ENCODE data around the gene CDCA7.

CDCA7 gene

GRCh38 chr2:173350383-173350782 is 4.3 kb upstream of the CDCA7 start:
- Histone ChIP-seq H2AFZ (ENCODE audit: low read length) (no peak overlapping the region; the same call in 1 of the 2 replicates), H3K4me1 (ENCODE audit: insufficient read depth, low read length, severe bottlenecking) (peaks cover 51% of the 10 kb centered on the region), H3F3A (ENCODE audit: insufficient read depth, low read length) (0 out of 2 replicates have a peak, but pooled peaks cover 9% of the 10 kb centered on the region), H3K4me3 (ENCODE audit: low read depth, low read length, poor library complexity, severe bottlenecking) (no peak overlapping the region), H3K9ac (ENCODE audit: low read length) (no peak overlapping the region), H3K9me3 (ENCODE audit: low read length) (peaks cover 11% of the 10 kb centered on the region), H3K9me2 (ENCODE audit: low read depth, low read length) (no peaks in the 10 kb centered on the region), H3K4me2 (ENCODE audit: low read length) (no peak overlapping the region; the same call in 1 of the 2 replicates), H4K20me1 (ENCODE audit: insufficient read depth, low read length) (no peaks in the 10 kb centered on the region), H3K79me2 (ENCODE audit: insufficient read depth, low read length) (peaks cover 5% of the 10 kb centered on the region; the same call in 1 of the 2 replicates), H3K27ac (ENCODE audit: low read depth, low read length, poor library complexity, severe bottlenecking) (peak overlapping the region; percentile 85), H3K36me3 (ENCODE audit: insufficient read depth, low read length) (peaks cover 5% of the 10 kb centered on the region), H3K27me3 (ENCODE audit: insufficient read depth, low read length) (no peaks in the 10 kb centered on the region)
- TF ChIP-seq CTCF (IDR thresholded peaks at IDR 0.05; ENCODE audit: low read length) (no peak), EZH2 (IDR thresholded peaks at IDR 0.05; ENCODE audit: borderline replicate concordance, low read length) (no peak)

GRCh38 chr2:173351879-173352278 is 2.8 kb upstream of the CDCA7 start:
- H3F3A ChIP-seq (ENCODE audit: insufficient read depth, low read length): 0 out of 2 replicates have a peak, but pooled peaks cover 9% of the 10 kb centered on the region
- peak overlapping the region; percentile 88; the same call in 1 of the 2 replicates for H3K4me2 ChIP-seq (ENCODE audit: low read length)
- peaks cover 58% of the 10 kb centered on the region for H3K4me1 ChIP-seq (ENCODE audit: insufficient read depth, low read length, severe bottlenecking)
- TF ChIP-seq CTCF (IDR thresholded peaks at IDR 0.05; ENCODE audit: low read length) (no peak), EZH2 (IDR thresholded peaks at IDR 0.05; ENCODE audit: borderline replicate concordance, low read length) (no peak)
- H3K4me3 ChIP-seq (ENCODE audit: low read depth, low read length, poor library complexity, severe bottlenecking): no peak overlapping the region
- peak overlapping the region; percentile 95 for H3K27ac ChIP-seq (ENCODE audit: low read depth, low read length, poor library complexity, severe bottlenecking)
- no peaks in the 10 kb centered on the region for H3K27me3 ChIP-seq (ENCODE audit: insufficient read depth, low read length)
- H3K36me3 ChIP-seq (ENCODE audit: insufficient read depth, low read length): peaks cover 17% of the 10 kb centered on the region
- peaks cover 4% of the 10 kb centered on the region for H3K9me3 ChIP-seq (ENCODE audit: low read length)
- no peaks in the 10 kb centered on the region for H4K20me1 ChIP-seq (ENCODE audit: insufficient read depth, low read length)
- no peaks in the 10 kb centered on the region for H3K9me2 ChIP-seq (ENCODE audit: low read depth, low read length)
- H3K79me2 ChIP-seq (ENCODE audit: insufficient read depth, low read length): peaks cover 19% of the 10 kb centered on the region
- H2AFZ ChIP-seq (ENCODE audit: low read length): 0 out of 2 replicates have a peak overlapping the region, but pooled peaks have one; percentile 46
- H3K9ac ChIP-seq (ENCODE audit: low read length): no peak overlapping the region

GRCh38 chr2:173353556-173353955 is 1.1 kb upstream of the CDCA7 start:
- Histone ChIP-seq H3K4me1 (ENCODE audit: insufficient read depth, low read length, severe bottlenecking) (peaks cover 75% of the 10 kb centered on the region), H3K4me3 (ENCODE audit: low read depth, low read length, poor library complexity, severe bottlenecking) (peak overlapping the region; percentile 98), H3K9me2 (ENCODE audit: low read depth, low read length) (no peaks in the 10 kb centered on the region), H3K27ac (ENCODE audit: low read depth, low read length, poor library complexity, severe bottlenecking) (peak overlapping the region; percentile 95), H3K9me3 (ENCODE audit: low read length) (no peaks in the 10 kb centered on the region), H3K9ac (ENCODE audit: low read length) (peak overlapping the region; percentile 100), H2AFZ (ENCODE audit: low read length) (no peak overlapping the region), H4K20me1 (ENCODE audit: insufficient read depth, low read length) (no peaks in the 10 kb centered on the region), H3K4me2 (ENCODE audit: low read length) (peak overlapping the region; percentile 88), H3F3A (ENCODE audit: insufficient read depth, low read length) (0 out of 2 replicates have a peak, but pooled peaks cover 3% of the 10 kb centered on the region), H3K79me2 (ENCODE audit: insufficient read depth, low read length) (peaks cover 34% of the 10 kb centered on the region), H3K27me3 (ENCODE audit: insufficient read depth, low read length) (no peaks in the 10 kb centered on the region), H3K36me3 (ENCODE audit: insufficient read depth, low read length) (peaks cover 29% of the 10 kb centered on the region)
- no peak for TF ChIP-seq CTCF (IDR thresholded peaks at IDR 0.05; ENCODE audit: low read length)
- no peak for TF ChIP-seq EZH2 (IDR thresholded peaks at IDR 0.05; ENCODE audit: borderline replicate concordance, low read length)

All from OCI-LY1 (cell line).